ENCODE measurements around the gene GID4.

Gene GID4

DNA sequence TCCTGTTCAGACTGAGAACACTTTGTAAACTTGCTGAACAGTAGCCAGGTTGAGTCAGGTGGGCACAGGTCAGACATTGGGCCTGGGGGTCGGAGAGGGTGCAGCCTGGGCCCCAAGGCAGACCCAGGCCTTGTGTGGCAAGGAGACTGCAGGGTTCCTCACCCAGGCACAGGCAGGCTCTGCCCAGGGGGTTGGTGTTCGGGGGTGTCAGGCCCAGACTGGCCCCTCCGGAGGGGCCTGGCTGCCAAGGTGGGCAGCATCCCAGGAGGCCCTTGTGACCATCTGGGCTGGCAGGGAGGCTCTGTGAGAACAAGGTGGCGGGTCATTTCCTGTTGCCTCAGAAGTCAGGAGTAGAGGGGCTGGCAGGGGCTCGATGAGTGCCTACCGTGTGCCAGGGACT, 68.8 kb downstream of the GID4 start:
- DNase-seq (ENCODE audit: low spot score) = no peak
- in situ Hi-C loops (cut with MboI; ENCODE audit: low pct_unique_long_range_greater_than_20kb, low sequenced_read_pairs, unreplicated experiment) = no loop called here

DNA sequence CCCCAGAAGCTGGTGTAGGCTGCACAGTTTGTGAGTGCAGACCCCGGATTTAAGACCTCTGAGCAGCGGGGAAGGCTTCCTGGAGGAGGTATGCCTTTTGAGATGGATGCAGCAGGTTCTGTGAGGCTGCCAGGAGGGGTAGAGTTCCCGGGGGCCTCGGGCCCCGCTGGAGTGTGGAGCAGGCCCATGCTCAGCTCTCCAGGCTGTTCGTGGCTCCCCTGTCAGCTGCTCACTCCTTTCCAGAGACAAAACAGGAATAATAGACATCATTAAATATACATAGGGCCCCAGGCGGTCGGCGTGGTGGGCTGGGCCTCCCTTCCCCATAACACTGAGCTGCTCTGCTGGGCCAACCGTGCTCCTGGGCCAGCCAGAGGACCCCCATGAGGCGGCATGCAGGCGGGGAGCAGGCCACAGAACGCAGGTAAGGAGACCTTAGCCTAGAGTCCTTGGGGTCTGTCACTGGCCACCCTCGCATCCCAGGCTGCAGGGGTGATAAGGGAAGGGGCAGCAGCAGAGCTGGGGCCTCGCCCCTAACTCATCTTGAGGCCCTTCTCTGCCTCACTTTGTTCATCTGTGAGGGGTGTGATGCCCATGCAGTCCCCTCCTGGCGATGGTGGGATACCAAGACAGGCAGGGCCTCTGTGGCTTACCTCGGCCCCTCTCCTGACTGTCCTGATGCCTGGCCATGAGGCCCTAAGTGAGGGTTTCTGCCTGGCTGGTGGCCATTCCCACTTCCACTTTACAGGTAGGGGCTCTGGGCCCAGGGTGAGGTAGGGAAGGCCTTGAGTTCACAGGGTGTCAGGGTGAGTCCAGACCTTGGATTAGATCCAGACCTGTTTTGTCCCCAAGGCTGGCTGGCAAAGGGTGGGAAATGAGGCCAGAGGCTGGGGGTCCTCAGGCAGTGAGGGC, 69.4 kb downstream of the GID4 start, which contains the start of gene MYO15A:
Gene MYO15A (plus strand): TSS at position 356 of the 912 bp plus-strand sequence. CDS start 10,045 bp downstream, outside the sequence.
- DNase-seq (ENCODE audit: low spot score) = no peak
- in situ Hi-C loops (cut with MboI; ENCODE audit: low pct_unique_long_range_greater_than_20kb, low sequenced_read_pairs, unreplicated experiment) = no loop called here
- TF ChIP-seq, protein P1, sequence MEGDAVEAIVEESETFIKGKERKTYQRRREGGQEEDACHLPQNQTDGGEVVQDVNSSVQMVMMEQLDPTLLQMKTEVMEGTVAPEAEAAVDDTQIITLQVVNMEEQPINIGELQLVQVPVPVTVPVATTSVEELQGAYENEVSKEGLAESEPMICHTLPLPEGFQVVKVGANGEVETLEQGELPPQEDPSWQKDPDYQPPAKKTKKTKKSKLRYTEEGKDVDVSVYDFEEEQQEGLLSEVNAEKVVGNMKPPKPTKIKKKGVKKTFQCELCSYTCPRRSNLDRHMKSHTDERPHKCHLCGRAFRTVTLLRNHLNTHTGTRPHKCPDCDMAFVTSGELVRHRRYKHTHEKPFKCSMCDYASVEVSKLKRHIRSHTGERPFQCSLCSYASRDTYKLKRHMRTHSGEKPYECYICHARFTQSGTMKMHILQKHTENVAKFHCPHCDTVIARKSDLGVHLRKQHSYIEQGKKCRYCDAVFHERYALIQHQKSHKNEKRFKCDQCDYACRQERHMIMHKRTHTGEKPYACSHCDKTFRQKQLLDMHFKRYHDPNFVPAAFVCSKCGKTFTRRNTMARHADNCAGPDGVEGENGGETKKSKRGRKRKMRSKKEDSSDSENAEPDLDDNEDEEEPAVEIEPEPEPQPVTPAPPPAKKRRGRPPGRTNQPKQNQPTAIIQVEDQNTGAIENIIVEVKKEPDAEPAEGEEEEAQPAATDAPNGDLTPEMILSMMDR (IDR thresholded peaks at IDR 0.05; ENCODE audit: extremely low read depth, insufficient read depth, missing control alignments) = no peak

More for the DNA sequence above, 68.8 kb downstream of the GID4 start:
- TF ChIP-seq, protein P1 (IDR thresholded peaks at IDR 0.05; ENCODE audit: extremely low read depth, insufficient read depth, missing control alignments) = no peak

DNA sequence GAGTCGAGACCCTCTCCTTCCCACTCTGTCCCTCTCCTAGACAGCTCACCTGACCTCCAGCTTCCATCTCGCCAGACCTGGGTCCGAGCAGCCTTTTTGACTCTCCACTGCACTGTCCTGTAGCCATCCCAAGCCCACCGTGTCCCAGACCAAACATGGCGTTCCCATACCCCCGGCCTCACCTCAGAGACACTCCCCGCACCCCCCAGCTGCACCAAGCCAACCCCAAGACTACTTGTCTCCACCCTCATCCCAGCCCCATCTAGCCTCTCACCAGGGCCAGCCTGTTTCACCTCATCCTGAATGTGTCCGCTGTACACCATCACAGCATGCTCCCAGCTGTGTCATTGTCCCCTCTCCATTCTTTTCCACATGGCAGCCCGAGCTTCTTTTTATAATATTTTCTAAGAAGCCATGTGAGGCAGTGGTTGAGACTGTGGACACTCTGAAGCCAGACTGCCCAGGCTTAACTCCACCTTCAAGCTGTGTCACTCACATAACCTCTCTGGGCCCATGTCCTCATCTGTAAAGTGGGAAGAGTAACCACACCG, 70.8 kb downstream of the GID4 start:
- TF ChIP-seq, protein P1 (IDR thresholded peaks at IDR 0.05; ENCODE audit: extremely low read depth, insufficient read depth, missing control alignments) = no peak
- DNase-seq (ENCODE audit: low spot score) = no peak
- in situ Hi-C loops (cut with MboI; ENCODE audit: low pct_unique_long_range_greater_than_20kb, low sequenced_read_pairs, unreplicated experiment) = no loop called here

DNA sequence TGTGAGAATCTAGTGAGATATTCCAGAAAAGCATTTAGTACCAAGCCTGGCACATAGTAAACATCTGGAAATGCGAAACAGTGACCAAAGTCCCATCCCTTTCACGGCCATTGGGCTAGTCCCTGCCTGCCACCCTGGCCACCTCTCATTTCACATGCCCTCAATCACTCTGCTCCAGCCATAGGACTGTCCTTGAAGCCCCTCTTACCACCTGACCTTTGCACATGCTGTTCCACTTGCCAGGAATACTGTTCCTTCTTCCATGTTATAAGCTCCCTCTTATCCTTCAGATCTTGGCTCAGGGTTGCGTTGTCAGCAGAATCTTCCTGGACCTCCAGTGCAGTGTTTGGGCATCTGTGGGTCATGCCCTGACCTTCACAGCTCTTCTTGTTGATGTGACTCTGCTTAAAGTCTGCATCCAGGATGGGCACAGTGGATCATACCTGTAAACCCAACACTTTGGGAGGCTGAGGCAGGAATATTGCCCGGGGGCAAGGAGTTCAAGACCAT, 71.5 kb downstream of the GID4 start:
- no peak for DNase-seq (ENCODE audit: low spot score)
- TF ChIP-seq, protein P1 (IDR thresholded peaks at IDR 0.05; ENCODE audit: extremely low read depth, insufficient read depth, missing control alignments) = no peak
- in situ Hi-C loops (cut with MboI; ENCODE audit: low pct_unique_long_range_greater_than_20kb, low sequenced_read_pairs, unreplicated experiment) = no loop called here

DNA sequence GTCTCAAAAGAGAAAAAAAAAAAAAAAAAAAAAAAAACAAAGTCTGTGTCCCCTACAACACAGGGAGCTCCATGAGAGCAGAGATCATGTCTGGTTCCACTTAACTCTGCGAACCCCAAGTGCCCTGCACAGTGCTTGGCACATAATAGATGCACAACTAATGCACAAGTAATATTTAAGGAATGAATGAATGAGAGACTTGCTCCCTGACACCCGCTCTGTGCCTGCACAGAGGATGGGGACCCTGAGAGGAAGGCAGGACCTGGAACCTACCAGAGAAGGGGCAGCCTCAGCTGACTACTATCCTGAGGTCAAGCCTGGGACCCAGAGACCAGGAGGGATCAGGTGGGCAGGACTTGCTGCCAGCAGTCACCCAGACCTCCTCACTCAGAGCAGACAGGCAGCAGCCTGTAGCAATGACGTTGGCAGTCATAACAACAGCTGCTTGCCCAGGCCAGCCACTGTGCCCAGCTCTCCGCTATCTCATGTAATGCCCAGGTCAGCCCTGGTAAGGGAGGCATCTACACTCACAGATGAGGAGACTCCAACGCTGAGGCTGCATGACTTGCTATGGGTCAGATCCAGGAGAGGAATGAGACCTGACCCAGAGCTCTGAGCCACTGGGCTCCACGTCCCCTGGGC, 72.2 kb downstream of the GID4 start:
- TF ChIP-seq, protein P1 (IDR thresholded peaks at IDR 0.05; ENCODE audit: extremely low read depth, insufficient read depth, missing control alignments) = no peak
- in situ Hi-C loops (cut with MboI; ENCODE audit: low pct_unique_long_range_greater_than_20kb, low sequenced_read_pairs, unreplicated experiment) = no loop called here
- DNase-seq (ENCODE audit: low spot score) = no peak

DNA sequence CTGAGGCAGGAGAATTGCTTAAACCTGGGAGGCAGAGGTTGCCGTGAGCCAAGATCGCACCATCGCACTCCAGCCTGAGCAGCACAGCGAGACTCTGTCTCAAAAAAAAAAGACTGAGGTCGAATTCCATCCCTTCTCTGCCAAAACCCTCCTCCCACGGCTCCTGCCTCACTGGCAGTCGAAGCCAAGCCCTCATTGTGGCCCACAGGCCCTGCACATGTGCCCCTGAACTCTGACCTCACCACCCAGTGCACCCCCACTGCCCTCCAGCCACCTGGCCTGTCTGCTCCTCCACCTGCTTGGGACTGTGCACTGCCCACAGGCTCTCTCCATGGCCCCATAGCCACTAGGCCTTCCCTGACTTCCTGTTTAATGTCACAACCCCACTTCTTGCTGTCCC, 76.3 kb downstream of the GID4 start:
- in situ Hi-C loops (cut with MboI; ENCODE audit: low pct_unique_long_range_greater_than_20kb, low sequenced_read_pairs, unreplicated experiment) = no loop called here
- TF ChIP-seq, protein P1 (IDR thresholded peaks at IDR 0.05; ENCODE audit: extremely low read depth, insufficient read depth, missing control alignments) = no peak
- no peak for DNase-seq (ENCODE audit: low spot score)
